DND-41 (cell line): ENCODE data around the gene TOMM34.
A peak's percentile ranks its signal among the peaks of the same experiment; 100 is the strongest.

Experiments
- ATAC-seq: fragments of 200-7000 bp; cut with Tn5 transposase; 3 replicates; pipeline ENCODE4 v1.9.1; 2021; ENCODE audit warnings: low read depth; ENCODE audit not compliant: insufficient read depth
- DNase-seq: peaks from one replicate; pipeline ENCODE4 v3.0.0-alpha.2; 2020
- H2AFZ ChIP-seq: 2 replicates; pipeline ENCODE4 v1.6.0; 2012; ENCODE audit warnings: low read depth, low read length
- H3K27ac ChIP-seq: 2 replicates; pipeline ENCODE4 v1.5.1; 2012; ENCODE audit warnings: low read length, inconsistent platforms
- H3K27me3 ChIP-seq: fragments of 200-600 bp; sonication (generic); 2 replicates; pipeline ENCODE4 v1.6.0; 2012; ENCODE audit warnings: low read length, mild to moderate bottlenecking, inconsistent platforms; ENCODE audit not compliant: insufficient read depth, poor library complexity
- H3K36me3 ChIP-seq: 2 replicates; pipeline ENCODE4 v1.5.1; 2012; ENCODE audit warnings: low read length, inconsistent platforms; ENCODE audit not compliant: insufficient read depth
- H3K4me1 ChIP-seq: 2 replicates; pipeline ENCODE4 v1.5.1; 2012; ENCODE audit warnings: mild to moderate bottlenecking, low read length; ENCODE audit not compliant: insufficient read depth
- H3K4me2 ChIP-seq: 2 replicates; pipeline ENCODE4 v1.6.0; 2012; ENCODE audit warnings: mild to moderate bottlenecking, moderate library complexity, low read length, inconsistent platforms; ENCODE audit not compliant: insufficient read depth
- H3K4me3 ChIP-seq, 2 experiments: fragments of 200-600 bp in 1 of 2; shearing (Covaris generic) in 1 of 2; 2 replicates each; pipeline ENCODE4 v1.5.1; 2012 to 2016; ENCODE audit warnings: inconsistent platforms in 2 of 2, low read length in 2 of 2, mild to moderate bottlenecking in 2 of 2, low read depth in 1 of 2, moderate library complexity in 1 of 2
- H3K79me2 ChIP-seq: 2 replicates; pipeline ENCODE4 v1.6.0; 2012; ENCODE audit warnings: low read length, inconsistent platforms; ENCODE audit not compliant: insufficient read depth
- H3K9ac ChIP-seq: 2 replicates; pipeline ENCODE4 v1.6.0; 2012; ENCODE audit warnings: low read depth, mild to moderate bottlenecking, inconsistent platforms, low read length, moderate library complexity
- H3K9me3 ChIP-seq: 2 replicates; pipeline ENCODE4 v1.5.1; 2012; ENCODE audit warnings: low read length, moderate library complexity, mild to moderate bottlenecking, inconsistent platforms; ENCODE audit not compliant: insufficient read depth, severe bottlenecking
- H4K20me1 ChIP-seq: 2 replicates; pipeline ENCODE4 v1.6.0; 2012; ENCODE audit warnings: low read length; ENCODE audit not compliant: insufficient read depth
- EZH2 ChIP-seq: IDR thresholded peaks from 3 replicates; pipeline ENCODE4 v1.6.1; 2012; ENCODE audit warnings: borderline replicate concordance, low read depth, mild to moderate bottlenecking, moderate library complexity, low read length, inconsistent platforms; ENCODE audit not compliant: severe bottlenecking
- TF ChIP-seq, protein P1 (sequence below): IDR thresholded peaks from 2 replicates; pipeline ENCODE4 v1.5.1; 2012; ENCODE audit warnings: borderline replicate concordance, low read length, moderate library complexity, mild to moderate bottlenecking; ENCODE audit not compliant: poor library complexity, severe bottlenecking; ENCODE audit errors: extremely low read depth

Gene TOMM34

DNA sequence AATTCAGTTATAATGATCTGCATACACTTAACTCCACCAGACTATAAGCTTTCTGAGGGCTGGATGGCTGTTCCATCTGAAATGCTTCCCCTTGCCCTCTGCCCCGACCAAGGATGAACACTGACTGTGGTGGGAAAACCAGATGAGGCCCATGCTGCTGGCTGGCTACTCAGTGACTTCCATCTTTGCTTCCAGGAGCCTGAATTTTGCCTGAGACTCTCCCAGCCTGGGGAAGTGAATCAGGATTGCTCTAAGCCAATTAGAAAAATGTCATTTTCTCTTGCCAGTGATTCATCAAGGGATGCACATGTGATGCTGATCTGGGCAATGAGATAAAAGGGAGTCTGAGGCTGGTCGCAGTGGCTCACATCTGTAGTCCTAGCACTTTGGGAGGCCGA lies 1.7 kb upstream of the TOMM34 start:
- no peaks in the 10 kb centered on the region for H3K9me3 ChIP-seq
- H2AFZ ChIP-seq: no peak overlapping the region
- ATAC-seq: no peak
- no peak for DNase-seq
- peak overlapping the region; percentile 32; the same call in 1 of the 2 replicates for H3K27ac ChIP-seq
- TF ChIP-seq, protein P1, sequence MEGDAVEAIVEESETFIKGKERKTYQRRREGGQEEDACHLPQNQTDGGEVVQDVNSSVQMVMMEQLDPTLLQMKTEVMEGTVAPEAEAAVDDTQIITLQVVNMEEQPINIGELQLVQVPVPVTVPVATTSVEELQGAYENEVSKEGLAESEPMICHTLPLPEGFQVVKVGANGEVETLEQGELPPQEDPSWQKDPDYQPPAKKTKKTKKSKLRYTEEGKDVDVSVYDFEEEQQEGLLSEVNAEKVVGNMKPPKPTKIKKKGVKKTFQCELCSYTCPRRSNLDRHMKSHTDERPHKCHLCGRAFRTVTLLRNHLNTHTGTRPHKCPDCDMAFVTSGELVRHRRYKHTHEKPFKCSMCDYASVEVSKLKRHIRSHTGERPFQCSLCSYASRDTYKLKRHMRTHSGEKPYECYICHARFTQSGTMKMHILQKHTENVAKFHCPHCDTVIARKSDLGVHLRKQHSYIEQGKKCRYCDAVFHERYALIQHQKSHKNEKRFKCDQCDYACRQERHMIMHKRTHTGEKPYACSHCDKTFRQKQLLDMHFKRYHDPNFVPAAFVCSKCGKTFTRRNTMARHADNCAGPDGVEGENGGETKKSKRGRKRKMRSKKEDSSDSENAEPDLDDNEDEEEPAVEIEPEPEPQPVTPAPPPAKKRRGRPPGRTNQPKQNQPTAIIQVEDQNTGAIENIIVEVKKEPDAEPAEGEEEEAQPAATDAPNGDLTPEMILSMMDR: no peak
- TF ChIP-seq EZH2: no peak
- no peak overlapping the region for H3K9ac ChIP-seq
- H3K4me3 ChIP-seq: no peak overlapping the region
- no peaks in the 10 kb centered on the region for H3K27me3 ChIP-seq
- peaks cover 49% of the 10 kb centered on the region for H3K79me2 ChIP-seq
- H3K36me3 ChIP-seq: peaks cover 17% of the 10 kb centered on the region
- peaks cover 49% of the 10 kb centered on the region for H3K4me1 ChIP-seq
- H4K20me1 ChIP-seq: peaks cover 16% of the 10 kb centered on the region; the same call in 1 of the 2 replicates
- H3K4me2 ChIP-seq: no peak overlapping the region

DNA sequence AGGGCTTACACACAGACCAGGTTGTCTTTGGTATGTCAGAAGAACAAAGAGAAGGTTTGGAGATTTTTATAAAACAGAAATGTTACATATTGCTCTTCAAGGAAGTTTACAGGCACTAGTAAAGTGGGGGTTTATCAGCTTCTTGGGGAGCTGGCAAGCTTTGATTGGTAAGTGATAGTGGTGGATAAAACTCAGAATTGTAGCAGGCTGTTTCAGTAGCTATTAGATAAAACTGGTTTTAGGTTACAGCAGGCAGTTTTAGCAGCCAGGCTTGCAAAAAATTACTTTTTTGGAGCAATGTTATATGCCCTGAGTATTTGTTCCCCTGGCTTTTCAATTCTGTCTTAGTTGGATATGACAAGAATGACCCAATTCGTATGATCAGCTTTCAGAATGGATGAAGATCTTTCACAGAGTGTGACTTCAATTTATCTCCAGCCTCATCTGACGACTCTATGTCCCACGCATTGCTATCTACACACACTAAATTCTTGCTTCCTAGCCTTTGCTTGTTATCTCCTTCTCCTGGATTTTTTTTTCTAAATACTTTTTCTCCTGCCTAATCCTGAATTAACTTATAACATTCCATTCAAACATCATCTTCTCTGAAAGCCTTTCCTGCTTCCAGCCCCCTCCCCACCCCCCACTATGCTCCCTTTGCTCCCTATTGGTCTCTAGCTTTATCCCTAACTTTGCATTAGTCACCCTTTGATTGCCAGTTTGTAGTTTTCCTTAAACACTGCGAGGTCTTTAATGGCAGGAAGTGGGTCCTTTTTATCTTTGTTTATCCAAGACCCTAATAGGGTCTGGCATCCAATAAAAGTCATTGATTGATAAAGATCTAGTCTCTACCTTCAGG lies 1.0 kb upstream of the TOMM34 start:
- Histone ChIP-seq H4K20me1 (peaks cover 14% of the 10 kb centered on the region; the same call in 1 of the 2 replicates), H3K4me1 (peaks cover 48% of the 10 kb centered on the region), H3K9ac (peak overlapping the region; percentile 62), H3K27me3 (no peaks in the 10 kb centered on the region), H3K4me2 (peak overlapping the region; percentile 90), H3K9me3 (no peaks in the 10 kb centered on the region), H3K79me2 (peaks cover 48% of the 10 kb centered on the region), H2AFZ (peak overlapping the region; percentile 70), H3K36me3 (peaks cover 22% of the 10 kb centered on the region), H3K4me3 (peak overlapping the region in 1 of 2 experiments; percentile 72; a peak in 1 of 4 replicates), H3K27ac (peak overlapping the region; percentile 64; the same call in 1 of the 2 replicates)
- DNase-seq (no peak), ATAC-seq (no peak)
- no peak for TF ChIP-seq EZH2
- TF ChIP-seq, protein P1: no peak

DNA sequence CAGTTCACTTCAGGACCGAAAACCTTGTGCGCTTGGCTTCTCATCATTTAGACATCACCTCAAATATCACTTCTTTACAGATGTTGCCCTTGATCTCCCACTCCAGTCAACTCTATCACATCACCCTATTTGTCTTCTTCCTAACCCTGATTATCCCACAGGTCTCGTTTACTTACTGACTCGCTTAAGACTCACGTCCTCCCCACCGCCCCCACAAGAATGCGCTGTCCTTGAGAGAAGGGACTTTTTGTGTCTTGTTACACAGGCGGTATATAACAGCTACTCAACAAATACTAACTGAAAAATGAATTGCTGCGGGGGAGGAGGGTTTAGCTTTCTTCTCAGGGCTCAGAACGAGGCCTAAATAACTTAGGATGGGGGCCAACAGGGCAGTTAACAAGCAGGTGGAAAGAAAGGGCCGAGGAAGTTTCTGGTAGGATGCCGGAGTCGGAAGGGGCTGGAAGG lies 527 bp downstream of the TOMM34 start:
- peak; percentile 55 for DNase-seq

More for the DNA sequence above, 527 bp downstream of the TOMM34 start:
- H3K27me3 ChIP-seq: no peaks in the 10 kb centered on the region
- peaks cover 14% of the 10 kb centered on the region; the same call in 1 of the 2 replicates for H4K20me1 ChIP-seq
- H3K36me3 ChIP-seq: peaks cover 37% of the 10 kb centered on the region
- H3K4me2 ChIP-seq: peak overlapping the region; percentile 90
- peak overlapping the region; percentile 62 for H3K9ac ChIP-seq
- peaks cover 42% of the 10 kb centered on the region for H3K79me2 ChIP-seq
- H3K4me1 ChIP-seq: peaks cover 39% of the 10 kb centered on the region
- H2AFZ ChIP-seq: peak overlapping the region; percentile 81
- ATAC-seq: peak; percentile 39
- TF ChIP-seq, protein P1: peak; percentile 48
- TF ChIP-seq EZH2: no peak
- H3K4me3 ChIP-seq: peak overlapping the region; percentile 50 to 72
- H3K27ac ChIP-seq: peak overlapping the region; percentile 68
- no peaks in the 10 kb centered on the region for H3K9me3 ChIP-seq
